Heart right ventricle (tissue), 16 donors: Measurements from ENCODE around the gene SHISA6. TPM values are rescaled to one million over a fixed set of nuclear protein-coding genes. Genes with fewer than 3 reads are reported as not detected.

Experiments
- ATAC-seq, 8 donors: fragments of 200-7000 bp; cut with Tn5 transposase; one replicate each; pipeline ENCODE4 v1.9.1; 2020; ENCODE audit warnings: mild to moderate bottlenecking in 8 of 8, moderate library complexity in 8 of 8, moderate number of reproducible peaks in 1 of 8
- DNase-seq, 2 donors: peaks; one replicate each; pipeline ENCODE4 v3.0.0-alpha.2; 2020
- H3K27ac ChIP-seq, 10 donors: fragments of 200-600 bp; sonication (generic) in 2 of 10; one replicate each; pipeline versions ENCODE4 v1.5.0 to v1.8.0; 2020 to 2022; ENCODE audit warnings: mild to moderate bottlenecking in 3 of 10
- H3K27me3 ChIP-seq, 7 donors: fragments of 200-600 bp; one replicate each; pipeline ENCODE4 v1.8.0; 2021 to 2022; ENCODE audit warnings: mild to moderate bottlenecking in 2 of 7
- H3K36me3 ChIP-seq, 9 donors: fragments of 200-600 bp; sonication (generic) in 1 of 9; one replicate each; pipeline versions ENCODE4 v1.5.0 to v1.8.0; 2020 to 2022; ENCODE audit warnings: mild to moderate bottlenecking in 2 of 9
- H3K4me1 ChIP-seq, 9 donors: fragments of 200-600 bp; sonication (generic) in 1 of 9; one replicate each; pipeline versions ENCODE4 v1.5.0 to v1.8.0; 2020 to 2022; ENCODE audit warnings: mild to moderate bottlenecking in 4 of 9
- H3K4me3 ChIP-seq, 10 donors: fragments of 200-600 bp; sonication (generic) in 2 of 10; one replicate each; pipeline versions ENCODE4 v1.5.0 to v1.8.0; 2020 to 2022; ENCODE audit warnings: mild to moderate bottlenecking in 7 of 10, moderate library complexity in 2 of 10
- H3K9me3 ChIP-seq, 11 donors: fragments of 200-600 bp in 10 of 11; sonication (generic) in 2 of 11; one replicate each; pipeline versions ENCODE4 v1.5.0 to v1.8.0; 2013 to 2022; ENCODE audit warnings: mild to moderate bottlenecking in 2 of 11, control low read depth in 1 of 11, moderate library complexity in 1 of 11
- CTCF ChIP-seq, 9 donors: fragments of 200-600 bp; sonication (generic) in 2 of 9; IDR thresholded peaks; one replicate each; pipeline versions ENCODE4 v1.5.0 to v1.8.0; 2021 to 2022; ENCODE audit warnings: antibody characterized with exemption in 9 of 9, mild to moderate bottlenecking in 5 of 9, moderate library complexity in 1 of 9
- WGBS, 2 donors: extraction: QIAGEN DNeasy Blood & Tissue Kit; methylation state at CpG; one replicate each; pipeline ENCODE4 v1.1.7; 2013; ENCODE audit warnings: inconsistent platforms in 1 of 2; 5-methylcytosine and 5-hydroxymethylcytosine counted together
- intact Hi-C, 10 donors: fragments of 100-400 bp; cut with DNase I; formaldehyde crosslinking; loops; one replicate each; pipeline versions ENCODE4 v1.11.1 to v1.14.2; 2022
- polyA plus RNA-seq, 2 donors: library from polyadenylated mRNA; stranded (reverse); fragments of 200-250 nt; gene quantifications; one replicate each; pipeline ENCODE4 v1.2.3, GENCODE V29; 2013
- total RNA-seq, 10 donors: library from RNA; stranded (reverse); fragmentation: NEBNext Ultra II Directional in 3 of 10; extraction: Animal tissue kit (Norgen Biotek cat#: 25700) in 3 of 10; gene quantifications; one replicate each; pipeline versions ENCODE4 v1.2.1 to v1.2.4, GENCODE V29; 2021 to 2023
- donor health status: Arrhythmogenic right ventricular cardiomyopathy.
- donor health status: ischemic (EF 13 %, LVEDD 7.1; RV severe dilation, severe dysfunction).
- donor health status: healthy with polysubstance abuse.
- donor health status: DM: no; HTN: yes; CAD: no.
- donor health status: DM: no; HTN: no; CAD: no.
- donor health status: ischemic (EF 25% LVEDD 6.9; RV normal size, moderate dysfunction).
- donor health status: ischemic (EF 25% LVEDD 5.7; RV mildly dilated, moderate dysfunction).
- donor health status: healthy.
- donor health status: DM: yes; HTN: yes; CAD: no.
- donor health status: Ischemic cardiomyopathy.
- donor health status: ischemic (EF 35%, LVEDD 5.7; RV mildly dilated, moderate dysfunction).
- donor health status: nonischemic (EF 11% LVEDD 7.7; RV severe dilation, severe dysfunction).
- donor health status: DM: yes; HTN: yes; CAD: no.
- donor health status: PGD.
- donor health status: ischemic (EF 29% LVEDD 5.4; RV normal size, mild dysfunction).
- donor health status: nonischemic (EF 23%, LVEDD 6.1; RV moderate dilation, normal function).

The SHISA6 gene
- total and polyA plus RNA-seq, 12 donors = 0.06 to 0.66 (median 0.23) TPM

GRCh38 chr17:11256877-11257276 lies 15.9 kb downstream of the SHISA6 start:
- TF ChIP-seq CTCF (IDR thresholded peaks at IDR 0.05) = no peak
- H3K27ac ChIP-seq = no peak overlapping the region
- DNase-seq (no peak), ATAC-seq (no peak)
- H3K4me3 ChIP-seq = no peak overlapping the region
- no peaks in the 10 kb centered on the region for H3K4me1 ChIP-seq
- intact Hi-C loops = no loop called here
- no peaks in the 10 kb centered on the region for H3K36me3 ChIP-seq
- peaks cover 0 to 32% (median 7%) of the 10 kb centered on the region in 7 donors for H3K27me3 ChIP-seq
- peaks cover 0 to 4% (median 0%) of the 10 kb centered on the region in 11 donors for H3K9me3 ChIP-seq
- 69 to 72% methylated on average over 11 of the region's 11 CpGs for WGBS, 2 donors

- H3K4me3 ChIP-seq = no peak overlapping the region
- intact Hi-C loops = no loop called here
- DNase-seq = no peak
- no peak overlapping the region for H3K27ac ChIP-seq
- peaks cover 0 to 40% (median 15%) of the 10 kb centered on the region in 11 donors for H3K9me3 ChIP-seq
- peaks cover 0 to 8% (median 0%) of the 10 kb centered on the region in 7 donors for H3K27me3 ChIP-seq
- 77 to 80% methylated on average over 2 of the region's 2 CpGs for WGBS, 2 donors
- peak in 5 of 9 donors; percentile 7 to 26 (median 21) for TF ChIP-seq CTCF (IDR thresholded peaks at IDR 0.05)
- no peaks in the 10 kb centered on the region for H3K4me1 ChIP-seq
- H3K36me3 ChIP-seq = no peaks in the 10 kb centered on the region
- ATAC-seq = no peak
These were observed 23.3 kb downstream of the SHISA6 start for GRCh38 chr17:11264183-11264871.

GRCh38 chr17:11267999-11268575 lies 27.1 kb downstream of the SHISA6 start:
- H3K4me3 ChIP-seq = no peak overlapping the region
- peaks cover 0 to 27% (median 15%) of the 10 kb centered on the region in 11 donors for H3K9me3 ChIP-seq
- intact Hi-C loops = no loop called here
- H3K36me3 ChIP-seq = no peaks in the 10 kb centered on the region
- 74 to 80% methylated on average over 1 of the region's 1 CpG for WGBS, 2 donors
- DNase-seq = no peak
- no peak for ATAC-seq
- TF ChIP-seq CTCF (IDR thresholded peaks at IDR 0.05) = no peak
- peaks cover 0 to 9% (median 0%) of the 10 kb centered on the region in 7 donors for H3K27me3 ChIP-seq
- no peaks in the 10 kb centered on the region for H3K4me1 ChIP-seq
- no peak overlapping the region for H3K27ac ChIP-seq

- Histone ChIP-seq H3K4me3 (no peak overlapping the region), H3K27ac (no peak overlapping the region), H3K4me1 (no peaks in the 10 kb centered on the region), H3K36me3 (no peaks in the 10 kb centered on the region), H3K27me3 (peaks cover 0 to 6% (median 0%) of the 10 kb centered on the region in 7 donors), H3K9me3 (peaks cover 0 to 17% (median 8%) of the 10 kb centered on the region in 11 donors)
- DNase-seq (no peak), ATAC-seq (no peak)
- no peak for TF ChIP-seq CTCF (IDR thresholded peaks at IDR 0.05)
- WGBS, 2 donors = 86 to 89% methylated on average over 7 of the region's 7 CpGs
- intact Hi-C loops = no loop called here
These were observed 28.2 kb downstream of the SHISA6 start for GRCh38 chr17:11269210-11269609.
